ENCODE results near the gene WLS.
A peak's percentile ranks its signal among the peaks of the same experiment; 100 is the strongest.
"Not testable (repeated sequence)": the region's sequence is repeated elsewhere in the genome, so short reads cannot be mapped to it uniquely, and the experiment has no call there.

Gene WLS

DNA sequence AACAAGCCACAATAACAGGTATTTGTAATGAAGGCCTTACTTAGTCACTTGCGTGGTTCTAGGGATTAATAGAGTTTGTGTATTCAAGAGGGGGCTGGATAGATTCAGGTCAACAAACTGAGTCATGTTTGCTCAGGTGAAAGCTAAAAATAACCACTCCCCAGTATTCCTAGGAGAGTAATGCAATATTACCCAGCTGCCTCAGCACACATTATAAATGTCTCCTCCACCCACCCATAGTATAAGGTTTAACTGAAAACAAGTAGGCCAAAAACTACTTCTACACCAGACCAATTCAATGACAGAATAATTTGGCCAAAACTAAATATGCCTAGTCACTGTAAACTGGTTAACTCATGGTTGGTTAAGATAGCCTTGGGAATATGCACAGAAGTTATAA is 34.4 kb downstream of the WLS start:
- DNase-seq: no peak

DNA sequence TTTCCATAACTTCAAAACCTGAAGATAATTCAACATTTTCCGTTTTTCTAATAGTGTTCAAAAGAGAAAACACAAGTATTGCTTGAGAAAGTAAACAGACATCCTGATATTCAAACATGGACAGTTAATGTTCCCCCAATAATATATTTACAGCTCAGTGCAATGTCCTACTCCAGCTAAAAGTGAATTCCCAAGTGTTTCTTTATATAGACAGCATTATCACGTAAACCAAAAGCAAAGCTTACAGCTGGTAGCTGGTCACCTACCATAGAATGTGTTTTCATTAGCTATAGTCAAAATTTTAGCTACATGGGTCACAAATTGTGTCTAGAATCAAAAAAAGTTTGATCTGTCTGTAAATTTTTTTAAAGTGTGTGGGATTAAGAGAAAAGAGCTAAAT is 34.9 kb downstream of the WLS start:
- no peak for DNase-seq

DNA sequence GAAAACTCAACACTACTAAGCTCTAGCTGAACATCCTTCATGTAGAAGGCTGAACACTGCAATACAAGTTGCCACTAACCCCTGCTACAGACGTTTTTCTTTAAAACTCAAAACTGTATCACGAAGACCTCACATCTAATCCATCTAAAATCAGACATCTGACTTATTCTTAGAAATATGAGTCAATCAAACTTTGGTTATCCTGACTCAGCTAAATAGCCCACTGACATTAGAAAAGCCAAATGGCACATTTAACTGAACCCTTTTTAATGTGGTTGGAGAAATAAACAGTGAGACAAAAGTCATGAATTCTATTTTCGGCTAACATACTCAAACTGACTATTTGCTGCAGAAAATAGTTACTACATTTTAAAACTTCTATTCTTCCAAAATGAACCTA is 35.6 kb downstream of the WLS start:
- DNase-seq: no peak

DNA sequence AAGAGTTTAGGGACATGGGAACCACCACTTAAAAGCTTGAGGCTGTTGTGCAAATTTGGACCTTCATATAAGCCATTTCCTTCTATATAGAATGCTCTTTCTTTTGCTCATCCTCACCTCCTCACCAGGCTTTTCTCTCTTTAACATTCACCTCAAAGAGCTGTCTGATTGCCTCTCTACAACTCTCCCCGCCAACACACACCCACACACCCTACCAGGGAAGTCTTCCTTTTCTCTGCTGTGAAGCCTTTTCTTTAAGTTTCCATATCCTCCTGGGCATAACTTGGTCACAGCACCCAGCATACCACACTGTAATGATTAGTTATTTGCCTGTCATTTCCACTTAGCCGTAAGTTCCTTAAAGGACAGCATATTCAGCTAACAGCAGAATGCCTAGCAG is 40.6 kb downstream of the WLS start:
- DNase-seq: no peak

GRCh38 chr1:68188644-68189340 is 43.5 kb downstream of the WLS start:
- DNase-seq: no peak

DNA sequence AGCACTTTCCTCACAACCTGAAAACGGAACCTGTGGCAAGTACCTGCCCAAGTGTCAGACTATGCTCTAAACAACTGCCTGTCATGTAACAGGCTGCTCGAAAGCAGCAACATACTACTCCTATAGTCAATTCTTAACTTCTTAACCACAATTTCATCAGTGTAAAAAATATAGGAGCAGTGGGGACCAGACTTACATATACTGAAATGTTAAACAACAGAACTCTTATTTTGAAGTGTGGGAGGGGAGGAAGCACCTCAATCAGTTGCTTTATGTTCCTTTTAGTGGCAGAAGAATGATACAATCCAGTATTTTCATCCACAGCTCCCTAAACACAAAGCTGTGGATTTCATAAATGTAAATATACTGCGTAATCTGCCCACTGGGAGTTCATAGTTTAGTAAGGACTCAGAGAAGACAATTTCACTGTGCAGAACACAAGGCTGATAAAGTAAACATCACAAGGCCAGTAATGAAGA is 44.2 kb downstream of the WLS start:
- no peak for DNase-seq

- no peak for DNase-seq
These were observed 46.6 kb downstream of the WLS start for GRCh38 chr1:68185743-68186142.

GRCh38 chr1:68183895-68184294 is 48.4 kb downstream of the WLS start:
- no peak for DNase-seq

- DNase-seq: no peak
These were observed 51.2 kb downstream of the WLS start for GRCh38 chr1:68181165-68181556.

- DNase-seq: no peak
These were observed 51.7 kb downstream of the WLS start for GRCh38 chr1:68180441-68181164.

DNA sequence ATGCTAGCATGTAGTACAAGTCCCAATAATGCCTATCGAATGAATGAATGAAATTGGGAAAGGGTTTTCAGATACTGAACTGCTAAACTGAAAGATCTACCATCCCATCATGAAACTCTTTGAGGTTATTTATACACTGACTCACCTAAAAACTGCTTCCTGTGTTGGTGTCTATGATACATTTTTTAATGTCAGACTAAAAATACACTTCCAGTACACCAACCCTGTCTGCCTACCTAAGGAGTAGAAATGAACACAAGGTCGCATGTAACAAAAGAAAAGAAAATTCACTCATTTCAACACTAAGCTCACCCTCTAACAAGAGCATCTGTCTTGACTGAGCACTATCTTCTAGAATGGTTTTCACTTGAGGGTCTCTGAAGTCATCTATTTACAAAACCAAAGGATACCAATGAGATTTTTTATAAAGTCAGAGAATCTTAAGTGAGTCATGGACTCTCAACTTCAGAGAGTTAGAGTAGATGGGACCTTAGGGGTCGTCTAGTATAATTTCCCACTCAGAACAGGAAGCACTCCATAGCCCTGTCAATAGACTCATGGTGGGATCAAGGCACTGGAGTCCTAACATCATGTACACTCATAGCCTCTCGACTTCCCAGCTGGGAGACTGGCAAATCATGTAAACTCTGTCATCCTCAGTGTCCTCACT is 53.4 kb downstream of the WLS start:
- DNase-seq: no peak

- peak; percentile 24 for DNase-seq
These were observed 56.5 kb downstream of the WLS start for GRCh38 chr1:68175621-68176398.

DNA sequence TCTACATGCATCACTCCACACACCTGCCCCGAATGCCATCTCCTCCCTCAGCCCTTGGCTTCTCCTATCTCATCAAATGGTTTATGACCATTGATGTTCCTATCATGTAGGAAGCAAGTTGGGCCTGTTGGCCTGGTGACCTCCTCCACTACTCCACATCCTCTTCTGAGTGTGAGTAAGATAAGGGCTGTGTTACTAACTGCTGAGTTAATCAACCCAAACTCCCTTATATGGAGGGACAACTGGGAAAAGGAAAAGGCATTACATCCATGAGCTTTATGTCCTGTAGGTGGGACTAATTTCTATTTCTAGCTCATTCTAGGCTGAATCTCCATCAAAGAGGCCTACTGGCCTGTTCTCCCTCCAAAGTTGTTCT is 57.6 kb downstream of the WLS start:
- DNase-seq: no peak

DNA sequence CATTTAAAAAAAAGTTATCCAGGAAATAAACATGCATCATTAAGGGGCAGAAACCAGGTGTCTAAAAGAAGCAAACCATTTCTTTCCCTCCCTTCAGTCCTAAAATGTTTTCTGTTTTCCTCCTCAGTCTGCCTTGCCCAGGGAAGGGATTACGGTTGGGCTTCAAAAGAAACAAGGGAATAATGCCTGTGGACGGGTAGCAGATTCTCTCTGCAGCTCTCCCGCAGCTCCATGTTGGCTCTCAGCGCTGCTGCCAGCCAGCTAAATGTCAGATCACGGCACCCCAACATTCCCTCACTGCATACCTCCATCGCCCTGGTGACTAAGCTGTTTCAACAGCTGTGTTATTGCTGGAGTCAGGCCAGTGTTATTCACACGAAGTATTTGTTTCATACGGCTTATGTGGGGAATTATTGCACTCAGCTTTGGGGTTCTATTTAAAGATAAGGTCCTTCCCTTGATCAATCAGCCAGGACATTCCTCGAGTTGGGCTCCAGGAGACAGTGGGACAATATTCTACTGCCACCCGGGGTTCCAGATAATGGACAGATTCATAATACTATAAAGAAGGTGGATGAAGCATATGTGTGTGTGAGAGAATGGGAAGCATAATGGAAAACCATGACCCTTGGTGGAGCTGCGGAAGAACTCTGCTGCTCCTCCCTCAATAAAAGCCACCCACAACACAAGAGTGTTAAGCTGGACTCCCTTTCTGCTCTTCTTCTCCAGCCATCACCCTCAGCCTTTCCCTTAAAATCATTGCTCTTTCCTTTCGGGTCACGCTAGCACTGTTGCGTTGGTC is 58.2 kb downstream of the WLS start:
- no peak for DNase-seq

DNA sequence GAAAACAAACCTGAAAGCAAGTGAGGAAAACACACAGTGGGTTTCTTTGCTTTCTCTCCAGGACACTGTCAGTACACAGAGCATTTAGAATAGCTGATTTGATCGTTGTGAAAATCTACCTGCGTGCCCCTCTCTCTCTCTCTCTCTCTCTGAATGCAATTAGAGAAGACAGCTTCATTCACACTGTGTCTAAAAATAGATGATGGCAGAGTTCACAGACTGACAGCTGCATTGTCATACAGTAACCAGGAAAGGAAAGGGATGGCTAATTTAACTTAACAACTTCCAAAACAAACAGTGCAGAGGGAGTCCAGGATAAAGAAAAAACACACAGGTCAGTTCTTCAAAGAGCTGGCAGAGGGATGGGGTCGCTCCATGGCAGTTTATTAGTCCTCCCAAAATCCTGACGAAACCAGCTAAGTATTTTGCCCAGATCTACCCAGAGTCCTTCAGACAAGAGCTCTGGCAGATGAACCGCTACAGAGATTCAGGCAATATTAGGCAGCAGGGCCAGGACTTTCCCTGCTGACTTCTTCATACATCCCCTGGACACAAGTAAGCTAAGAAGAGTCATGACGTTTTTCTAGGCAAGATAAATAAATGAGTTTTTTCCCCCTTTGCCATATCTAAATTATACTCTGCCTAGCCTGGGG is 58.9 kb downstream of the WLS start:
- DNase-seq: no peak

DNA sequence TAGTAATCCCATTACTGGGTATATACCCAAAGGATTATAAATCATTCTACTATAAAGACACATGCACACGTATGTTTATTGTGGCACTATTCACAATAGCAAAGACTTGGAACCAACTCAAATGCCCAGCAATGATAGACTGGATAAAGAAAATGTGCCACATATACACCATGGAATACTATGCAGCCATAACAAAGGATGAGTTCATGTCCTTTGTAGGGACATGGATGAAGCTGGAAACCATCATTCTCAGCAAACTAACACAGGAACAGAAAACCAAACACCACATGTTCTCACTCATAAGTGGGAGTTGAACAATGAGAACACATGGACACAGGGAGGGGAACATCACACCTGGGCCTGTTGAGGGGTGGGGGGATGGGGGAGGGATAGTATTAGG is 60.5 kb downstream of the WLS start:
- DNase-seq: not testable (repeated sequence)

DNA sequence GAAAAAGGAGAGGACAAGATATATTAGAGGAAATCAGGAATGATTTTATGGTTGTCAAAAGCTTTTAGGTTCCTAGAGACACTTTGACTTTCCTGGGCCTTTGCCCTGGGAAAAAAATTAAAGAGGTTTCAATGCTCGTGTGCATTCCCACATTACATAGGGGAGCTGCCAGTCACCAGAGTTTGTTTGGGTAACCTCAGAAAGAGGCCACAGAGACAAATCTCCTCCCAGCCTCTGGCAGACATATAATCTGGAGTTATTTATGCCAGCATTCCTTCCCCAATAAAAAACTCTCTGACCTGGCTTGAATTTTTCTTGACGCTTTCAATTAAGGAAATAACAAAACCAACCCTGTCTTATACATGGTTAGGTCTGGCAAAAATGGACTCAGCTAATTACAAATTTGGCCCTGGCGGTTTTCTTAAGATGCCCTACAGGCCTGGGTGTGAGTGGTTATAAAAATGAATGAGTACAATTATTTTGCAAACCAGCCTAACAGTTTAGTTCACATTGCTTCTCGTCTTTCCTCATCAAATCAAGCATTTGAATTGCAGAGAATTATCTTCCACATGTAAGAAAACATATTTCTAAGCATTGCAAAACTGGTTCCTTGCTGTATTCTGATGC is 63.7 kb downstream of the WLS start:
- DNase-seq: no peak

- DNase-seq: no peak
These were observed 65.1 kb downstream of the WLS start for GRCh38 chr1:68167211-68167610.

- DNase-seq: no peak
These were observed 66.0 kb downstream of the WLS start for GRCh38 chr1:68166348-68166747.

- no peak for DNase-seq
These were observed 66.7 kb downstream of the WLS start for GRCh38 chr1:68165665-68166064.

DNA sequence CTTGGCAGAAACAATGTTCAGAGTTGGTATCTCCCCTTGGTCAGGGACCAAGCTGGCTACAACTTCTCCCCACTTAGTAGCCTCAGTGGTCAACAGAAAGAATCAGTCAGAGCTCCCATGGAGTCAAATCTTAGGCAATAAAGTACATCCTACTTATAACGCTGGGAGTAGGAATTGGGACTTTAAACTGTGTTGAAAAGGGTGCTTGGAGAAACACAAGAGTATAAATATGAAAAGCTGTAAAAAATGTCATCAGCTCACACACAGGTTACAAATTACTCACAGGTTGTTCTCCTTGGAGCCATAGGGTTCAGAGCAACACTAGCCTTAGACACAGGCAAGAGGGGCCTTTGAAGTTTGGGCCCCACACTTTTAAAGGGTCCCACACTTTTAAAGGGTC is 67.4 kb downstream of the WLS start:
- no peak for DNase-seq

Data from NCI-H2107 (cell line).